Karpas-422 (cell line): Measurements from ENCODE around the gene LAMTOR5. TPM values are rescaled to one million over a fixed set of nuclear protein-coding genes. Genes with fewer than 3 reads are reported as not detected.

Source experiments
- total RNA-seq: library from RNA; depleted of rRNA; stranded (reverse); fragments of >200 nt; shearing (Covaris generic); gene quantifications from 2 replicates; pipeline ENCODE4 v1.2.3, GENCODE V29; 2014; ENCODE audit warnings: low replicate concordance; rRNA removed

The LAMTOR5 gene
- total RNA-seq, 1 experiment from 2014 or later: 401 TPM

Other genes with a start within 250 kb of the LAMTOR5 start
- 1.5 and 1.6 TPM in 2 replicates for gene KCNC4, start 197.4 kb downstream of the LAMTOR5 start, total RNA-seq
- gene RBM15, start 68.3 kb downstream of the LAMTOR5 start, total RNA-seq: 101 and 150 TPM in 2 replicates
- 51.4 and 116 TPM in 2 replicates for gene SLC16A4, start 16.7 kb downstream of the LAMTOR5 start, total RNA-seq
- not detected in 2 replicates for gene PROK1, start 43.5 kb upstream of the LAMTOR5 start, total RNA-seq
- not detected in 2 replicates for gene KCNA10, start 111.5 kb upstream of the LAMTOR5 start, total RNA-seq
- gene KCNA2, start 198.7 kb upstream of the LAMTOR5 start, total RNA-seq: not detected in 2 replicates